ENCODE data around the gene GTPBP6.

- TF ChIP-seq POLR2AphosphoS5 (IDR thresholded peaks at IDR 0.05; ENCODE audit: low read depth, low read length) (no peak), SMC3 (IDR thresholded peaks at IDR 0.05; ENCODE audit: low read depth, low read length) (no peak)
Observed at GRCh38 chrX:295136-295535, 23.5 kb downstream of the GTPBP6 start.
